GM12878 (cell line): ENCODE data around the gene MACROD2. TPM values are rescaled to one million over a fixed set of nuclear protein-coding genes. Genes with fewer than 3 reads are reported as not detected.

Source experiments
- ATAC-seq: fragments of 200-7000 bp; cut with Tn5 transposase; 3 replicates; pipeline ENCODE4 v1.9.1; 2020; ENCODE audit warnings: mild to moderate bottlenecking, moderate library complexity
- BruUV-seq: library from RNA; stranded (reverse); fragments of 400-500 nt; replicated peaks from 2 replicates; lab custom pipeline; 2021; lab: Mats Ljungman, UMichigan
- CTCF ChIA-PET: fragments of 300-600 bp; sonication (Branson Sonifier 250); formaldehyde crosslinking; extraction: SDS; loops from one replicate; lab custom pipeline; 2021; ENCODE audit warnings: inconsistent platforms; lab: Yijun Ruan, JAX
- POLR2A ChIA-PET: fragments of 350-600 bp; formaldehyde crosslinking; extraction: SDS; loops from one replicate; lab custom pipeline; 2021; ENCODE audit warnings: inconsistent platforms; lab: Charles Lee
- RAD21 ChIA-PET: fragments of 300-600 bp; sonication (Branson Sonifier 250); formaldehyde crosslinking; loops from one replicate; lab custom pipeline; 2023; ENCODE audit warnings: antibody characterized with exemption; ENCODE audit not compliant: unreplicated experiment; lab: Charles Lee
- SMC1A ChIA-PET: fragments of 300-600 bp; sonication (Branson Sonifier 250); formaldehyde crosslinking; loops from one replicate; lab custom pipeline; 2023; ENCODE audit not compliant: unreplicated experiment, uncharacterized antibody; lab: Charles Lee
- DNase-seq: peaks from one replicate; pipeline ENCODE4 v3.0.0-alpha.2; 2011; ENCODE audit warnings: low read depth, low spot score
- FAIRE-seq: peaks from 3 replicates; lab custom pipeline; 2011; peaks lifted over from hg19 to GRCh38; lab: Jason Lieb, UNC
- H2AFZ ChIP-seq: 2 replicates; pipeline ENCODE4 v1.6.0; 2011; ENCODE audit warnings: low read depth, low read length, control low read depth; ENCODE audit not compliant: control insufficient read depth
- H3K27ac ChIP-seq: 2 replicates; pipeline ENCODE4 v1.5.1; 2011; ENCODE audit warnings: control low read depth; ENCODE audit not compliant: control insufficient read depth, insufficient read depth
- H3K27me3 ChIP-seq, 2 experiments: replicated peaks in 1 of 2; 2 replicates each; pipeline versions ENCODE4 v1.6.0 to v1.6.1; 2011; ENCODE audit warnings: low read length in 1 of 2; ENCODE audit not compliant: control insufficient read depth in 2 of 2, insufficient read depth in 2 of 2
- H3K36me3 ChIP-seq, 2 experiments: 2 replicates each; pipeline ENCODE4 v1.5.1; 2011; ENCODE audit warnings: low read length in 1 of 2; ENCODE audit not compliant: control insufficient read depth in 2 of 2, insufficient read depth in 2 of 2
- H3K4me1 ChIP-seq: 2 replicates; pipeline ENCODE4 v1.6.1; 2011; ENCODE audit warnings: mild to moderate bottlenecking, low read length, moderate library complexity, mixed read lengths; ENCODE audit not compliant: control insufficient read depth, insufficient read depth
- H3K4me2 ChIP-seq: 2 replicates; pipeline ENCODE4 v1.6.0; 2011; ENCODE audit warnings: control low read depth; ENCODE audit not compliant: control insufficient read depth, insufficient read depth
- H3K4me3 ChIP-seq: fragments of 200-600 bp; sonication (generic); 2 replicates; pipeline ENCODE4 v1.5.1; 2016
- H3K79me2 ChIP-seq: 2 replicates; pipeline ENCODE4 v1.6.0; 2011; ENCODE audit warnings: low read length; ENCODE audit not compliant: control insufficient read depth, insufficient read depth
- H3K9ac ChIP-seq: 2 replicates; pipeline ENCODE4 v1.8.0; 2011; ENCODE audit warnings: low read length, control low read depth, mixed read lengths; ENCODE audit not compliant: control insufficient read depth, insufficient read depth
- H3K9me3 ChIP-seq: replicated peaks from 3 replicates; pipeline ENCODE4 v1.5.1; 2011; ENCODE audit warnings: mild to moderate bottlenecking, low read length; ENCODE audit not compliant: control insufficient read depth, insufficient read depth
- H4K20me1 ChIP-seq: 2 replicates; pipeline ENCODE4 v1.6.0; 2011; ENCODE audit not compliant: control insufficient read depth, insufficient read depth
- CEBPB ChIP-seq, 2 experiments: fragments of 150-350 bp in 1 of 2; IDR thresholded peaks; 2 replicates each; pipeline ENCODE4 v1.6.1; 2012 to 2014; ENCODE audit warnings: low read depth in 2 of 2, low read length in 2 of 2, borderline replicate concordance in 1 of 2, inconsistent platforms in 1 of 2
- CEBPZ ChIP-seq: fragments of 150-350 bp; IDR thresholded peaks from 2 replicates; pipeline ENCODE4 v1.6.1; 2016; ENCODE audit warnings: low read depth, low read length
- CREM ChIP-seq: IDR thresholded peaks from 2 replicates; pipeline ENCODE4 v1.6.1; 2014; ENCODE audit warnings: antibody characterized with exemption, low read depth
- EZH2 ChIP-seq: IDR thresholded peaks from 2 replicates; pipeline ENCODE4 v1.6.1; 2012; ENCODE audit warnings: low read depth, mild to moderate bottlenecking, control low read depth, inconsistent platforms, low read length, borderline replicate concordance; ENCODE audit not compliant: control insufficient read depth
- MLLT1 ChIP-seq: fragments of 450-650 bp; IDR thresholded peaks from 2 replicates; pipeline ENCODE4 v1.6.1; 2016; ENCODE audit warnings: mild to moderate bottlenecking
- SMAD1 ChIP-seq: fragments of 450-650 bp; IDR thresholded peaks from 2 replicates; pipeline ENCODE4 v1.6.1; 2018; ENCODE audit warnings: mild to moderate bottlenecking, low read depth; ENCODE audit not compliant: partially characterized antibody
- SMARCA5 ChIP-seq: fragments of 450-650 bp; IDR thresholded peaks from 2 replicates; pipeline ENCODE4 v1.6.1; 2017; ENCODE audit warnings: mild to moderate bottlenecking
- WGBS: methylation state at CpG from one replicate; pipeline ENCODE4 v1.1.6; 2016; ENCODE audit warnings: low lambda C conversion rate; ENCODE audit not compliant: insufficient replicate concordance, insufficient coverage; ENCODE audit errors: missing lambda C conversion rate; 5-methylcytosine and 5-hydroxymethylcytosine counted together
- in situ Hi-C: fragments of 300-500 bp; cut with MboI; formaldehyde crosslinking; loops from 9 replicates; pipeline ENCODE4 v1.14.3; 2018; ENCODE audit warnings: mixed read lengths
- intact Hi-C: fragments of 100-400 bp; cut with micrococcal nuclease; formaldehyde crosslinking; loops from one replicate; pipeline ENCODE4 v1.14.2; 2022; ENCODE audit not compliant: unreplicated experiment
- polyA plus RNA-seq, 11 experiments: library from polyadenylated mRNA; depleted of rRNA in 4 of 11; unstranded in 6 of 11; stranded (reverse) in 5 of 11; fragments of >200 nt; fragmentation: Nextera tagmentation in 4 of 11; fragmentation: Illumina TruSeq in 1 of 11; extraction: Ambion mirVana in 4 of 11; extraction: Trizol in 1 of 11; gene quantifications; 1 replicate in 1 of 11; 2 replicates in 10 of 11; pipeline versions ENCODE4 v1.2.1 to v1.2.3, GENCODE V29; 2011 to 2016; ENCODE audit warnings: inconsistent platforms in 2 of 11, missing spikeins in 2 of 11, low read depth in 1 of 11
- total RNA-seq, 4 experiments: library from RNA; depleted of rRNA in 3 of 4; stranded (reverse); fragments of >200 nt in 3 of 4; fragmentation: Illumina TruSeq in 1 of 4; extraction: Trizol in 1 of 4; gene quantifications; 2 replicates each; pipeline versions ENCODE4 v1.2.1 to v1.2.3, GENCODE V29; 2013 to 2021
- TF ChIP-seq, protein P1 (sequence below): IDR thresholded peaks from 2 replicates; pipeline ENCODE4 v1.6.1; 2012; ENCODE audit warnings: improper control_type of control experiment, low read depth, low read length; ENCODE audit not compliant: insufficient replicate concordance
- TF ChIP-seq, protein P2 (sequence below): fragments of 450-650 bp; IDR thresholded peaks from 2 replicates; pipeline ENCODE4 v1.6.1; 2016; ENCODE audit warnings: mild to moderate bottlenecking
- TF ChIP-seq, protein P3 (sequence below): IDR thresholded peaks from 2 replicates; pipeline ENCODE4 v1.6.1; 2011; ENCODE audit warnings: low read depth, low read length, improper control_type of control experiment, borderline replicate concordance

The MACROD2 gene
- total and polyA plus RNA-seq, 10 of the 15 experiments (the other 5 are each of a cell fraction or from before 2014, with no cell fraction given) = 1.1 to 21.5 (median 2.2) TPM

DNA sequence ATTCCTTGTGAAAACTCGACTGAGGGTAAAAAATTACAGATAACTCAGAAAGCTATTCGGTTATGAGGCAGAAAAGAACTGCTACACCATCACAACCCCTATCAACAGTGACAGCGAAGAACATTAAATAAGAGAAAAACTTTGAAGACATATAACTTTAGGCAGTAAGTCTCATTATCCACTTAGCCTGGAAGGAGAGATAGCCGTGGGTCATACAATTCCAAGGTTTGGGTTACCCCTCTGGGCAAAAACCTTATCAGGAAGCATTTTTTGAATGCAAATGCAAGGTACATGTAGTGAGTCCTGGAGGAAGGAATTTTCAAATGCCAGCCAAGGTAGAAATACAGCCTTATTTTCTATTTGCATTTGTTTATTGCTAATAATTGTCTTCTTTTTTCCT lies 212.3 kb downstream of the MACROD2 start:
- TF ChIP-seq, protein P1, sequence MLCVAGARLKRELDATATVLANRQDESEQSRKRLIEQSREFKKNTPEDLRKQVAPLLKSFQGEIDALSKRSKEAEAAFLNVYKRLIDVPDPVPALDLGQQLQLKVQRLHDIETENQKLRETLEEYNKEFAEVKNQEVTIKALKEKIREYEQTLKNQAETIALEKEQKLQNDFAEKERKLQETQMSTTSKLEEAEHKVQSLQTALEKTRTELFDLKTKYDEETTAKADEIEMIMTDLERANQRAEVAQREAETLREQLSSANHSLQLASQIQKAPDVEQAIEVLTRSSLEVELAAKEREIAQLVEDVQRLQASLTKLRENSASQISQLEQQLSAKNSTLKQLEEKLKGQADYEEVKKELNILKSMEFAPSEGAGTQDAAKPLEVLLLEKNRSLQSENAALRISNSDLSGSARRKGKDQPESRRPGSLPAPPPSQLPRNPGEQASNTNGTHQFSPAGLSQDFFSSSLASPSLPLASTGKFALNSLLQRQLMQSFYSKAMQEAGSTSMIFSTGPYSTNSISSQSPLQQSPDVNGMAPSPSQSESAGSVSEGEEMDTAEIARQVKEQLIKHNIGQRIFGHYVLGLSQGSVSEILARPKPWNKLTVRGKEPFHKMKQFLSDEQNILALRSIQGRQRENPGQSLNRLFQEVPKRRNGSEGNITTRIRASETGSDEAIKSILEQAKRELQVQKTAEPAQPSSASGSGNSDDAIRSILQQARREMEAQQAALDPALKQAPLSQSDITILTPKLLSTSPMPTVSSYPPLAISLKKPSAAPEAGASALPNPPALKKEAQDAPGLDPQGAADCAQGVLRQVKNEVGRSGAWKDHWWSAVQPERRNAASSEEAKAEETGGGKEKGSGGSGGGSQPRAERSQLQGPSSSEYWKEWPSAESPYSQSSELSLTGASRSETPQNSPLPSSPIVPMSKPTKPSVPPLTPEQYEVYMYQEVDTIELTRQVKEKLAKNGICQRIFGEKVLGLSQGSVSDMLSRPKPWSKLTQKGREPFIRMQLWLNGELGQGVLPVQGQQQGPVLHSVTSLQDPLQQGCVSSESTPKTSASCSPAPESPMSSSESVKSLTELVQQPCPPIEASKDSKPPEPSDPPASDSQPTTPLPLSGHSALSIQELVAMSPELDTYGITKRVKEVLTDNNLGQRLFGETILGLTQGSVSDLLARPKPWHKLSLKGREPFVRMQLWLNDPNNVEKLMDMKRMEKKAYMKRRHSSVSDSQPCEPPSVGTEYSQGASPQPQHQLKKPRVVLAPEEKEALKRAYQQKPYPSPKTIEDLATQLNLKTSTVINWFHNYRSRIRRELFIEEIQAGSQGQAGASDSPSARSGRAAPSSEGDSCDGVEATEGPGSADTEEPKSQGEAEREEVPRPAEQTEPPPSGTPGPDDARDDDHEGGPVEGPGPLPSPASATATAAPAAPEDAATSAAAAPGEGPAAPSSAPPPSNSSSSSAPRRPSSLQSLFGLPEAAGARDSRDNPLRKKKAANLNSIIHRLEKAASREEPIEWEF = no peak
- no peak for TF ChIP-seq SMARCA5
- TF ChIP-seq SMAD1 = no peak
- no peak for TF ChIP-seq MLLT1
- TF ChIP-seq, protein P2, sequence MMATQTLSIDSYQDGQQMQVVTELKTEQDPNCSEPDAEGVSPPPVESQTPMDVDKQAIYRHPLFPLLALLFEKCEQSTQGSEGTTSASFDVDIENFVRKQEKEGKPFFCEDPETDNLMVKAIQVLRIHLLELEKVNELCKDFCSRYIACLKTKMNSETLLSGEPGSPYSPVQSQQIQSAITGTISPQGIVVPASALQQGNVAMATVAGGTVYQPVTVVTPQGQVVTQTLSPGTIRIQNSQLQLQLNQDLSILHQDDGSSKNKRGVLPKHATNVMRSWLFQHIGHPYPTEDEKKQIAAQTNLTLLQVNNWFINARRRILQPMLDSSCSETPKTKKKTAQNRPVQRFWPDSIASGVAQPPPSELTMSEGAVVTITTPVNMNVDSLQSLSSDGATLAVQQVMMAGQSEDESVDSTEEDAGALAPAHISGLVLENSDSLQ = no peak
- TF ChIP-seq CREM = no peak
- no peak for TF ChIP-seq CEBPB (IDR thresholded peaks at IDR 0.05; ENCODE audit: borderline replicate concordance in 1 of 2, low read depth in 2 of 2, low read length in 2 of 2)
- no peak for TF ChIP-seq EZH2
- TF ChIP-seq CEBPZ = no peak
- TF ChIP-seq, protein P3, sequence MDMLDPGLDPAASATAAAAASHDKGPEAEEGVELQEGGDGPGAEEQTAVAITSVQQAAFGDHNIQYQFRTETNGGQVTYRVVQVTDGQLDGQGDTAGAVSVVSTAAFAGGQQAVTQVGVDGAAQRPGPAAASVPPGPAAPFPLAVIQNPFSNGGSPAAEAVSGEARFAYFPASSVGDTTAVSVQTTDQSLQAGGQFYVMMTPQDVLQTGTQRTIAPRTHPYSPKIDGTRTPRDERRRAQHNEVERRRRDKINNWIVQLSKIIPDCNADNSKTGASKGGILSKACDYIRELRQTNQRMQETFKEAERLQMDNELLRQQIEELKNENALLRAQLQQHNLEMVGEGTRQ = no peak
- Histone ChIP-seq H4K20me1 (no peaks in the 10 kb centered on the region), H3K79me2 (no peaks in the 10 kb centered on the region), H3K4me2 (no peak overlapping the region), H3K27me3 (no peaks in the 10 kb centered on the region; a peak in 1 of 4 replicates), H3K4me1 (no peaks in the 10 kb centered on the region), H3K36me3 (no peaks in the 10 kb centered on the region), H3K4me3 (no peak overlapping the region), H3K27ac (no peak overlapping the region), H3K9ac (no peak overlapping the region), H2AFZ (no peak overlapping the region), H3K9me3 (no peaks in the 10 kb centered on the region)
- DNase-seq (no peak), ATAC-seq (no peak), FAIRE-seq (no peak)
- CTCF ChIA-PET = no interaction called here
- in situ Hi-C loops = no loop called here
- POLR2A ChIA-PET = no interaction called here
- 0% methylated on average over 4 of the region's 4 CpGs for WGBS
- intact Hi-C loops = no loop called here
- BruUV-seq = no TSS peak
- SMC1A ChIA-PET = no interaction called here
- RAD21 ChIA-PET = no interaction called here
